CD4-positive, alpha-beta T cell (primary cell): Measurements from ENCODE around the gene NOS1AP. TPM values are rescaled to one million over a fixed set of nuclear protein-coding genes. Genes with fewer than 3 reads are reported as not detected.

Source experiments
- ATAC-seq: fragments of 200-7000 bp; cut with Tn5 transposase; one replicate; pipeline ENCODE4 v1.10.0; 2022; ENCODE audit warnings: mild to moderate bottlenecking; ENCODE audit not compliant: poor library complexity
- CTCF ChIA-PET: fragments of 350-600 bp; sonication (Branson Sonifier 250); formaldehyde crosslinking; loops from one replicate; lab custom pipeline; 2021; ENCODE audit warnings: antibody characterized with exemption, inconsistent platforms; lab: Charles Lee
- POLR2A ChIA-PET: fragments of 350-600 bp; sonication (Branson Sonifier 250); formaldehyde crosslinking; loops from one replicate; lab custom pipeline; 2021; ENCODE audit warnings: antibody characterized with exemption, inconsistent platforms; lab: Charles Lee
- DNase-seq, 14 experiments: peaks; one replicate each; pipeline ENCODE4 v3.0.0-alpha.2; 2013 to 2020; ENCODE audit warnings: mixed read lengths in 2 of 14
- H3K27ac ChIP-seq, 2 donors: one replicate each; pipeline versions ENCODE4 v1.5.1 to v1.7.0; 2013; ENCODE audit warnings: low read length in 2 of 2, low read depth in 1 of 2, mild to moderate bottlenecking in 1 of 2
- H3K27me3 ChIP-seq, 2 experiments: 1 replicate in 1 of 2; 2 replicates in 1 of 2; pipeline versions ENCODE4 v1.6.1 to v1.7.0; 2013; ENCODE audit warnings: low read length in 2 of 2, control low read depth in 1 of 2, mild to moderate bottlenecking in 1 of 2, moderate library complexity in 1 of 2; ENCODE audit not compliant: insufficient read depth in 2 of 2, control insufficient read depth in 1 of 2
- H3K36me3 ChIP-seq: one replicate; pipeline ENCODE4 v1.6.1; 2013; ENCODE audit warnings: low read length, control low read depth; ENCODE audit not compliant: insufficient read depth
- H3K4me1 ChIP-seq: one replicate; pipeline ENCODE4 v1.6.1; 2013; ENCODE audit warnings: low read length, control low read depth; ENCODE audit not compliant: insufficient read depth
- H3K4me3 ChIP-seq: one replicate; pipeline ENCODE4 v1.5.1; 2013; ENCODE audit warnings: mild to moderate bottlenecking, low read length, moderate library complexity
- H3K9me3 ChIP-seq, 2 experiments: 1 replicate in 1 of 2; 2 replicates in 1 of 2; pipeline versions ENCODE4 v1.6.1 to v1.7.0; 2013; ENCODE audit warnings: low read length in 2 of 2, mild to moderate bottlenecking in 2 of 2, control low read depth in 1 of 2, moderate library complexity in 1 of 2; ENCODE audit not compliant: control insufficient read depth in 1 of 2, insufficient read depth in 1 of 2
- H3K27ac Mint-ChIP-seq: one replicate; pipeline ENCODE4 v1.8.0; 2020; ENCODE audit warnings: mixed read lengths
- H3K27me3 Mint-ChIP-seq: one replicate; pipeline ENCODE4 v1.8.0; 2021; ENCODE audit warnings: mixed read lengths
- H3K36me3 Mint-ChIP-seq: one replicate; pipeline ENCODE4 v1.8.0; 2021; ENCODE audit warnings: low read depth, mixed read lengths
- H3K4me1 Mint-ChIP-seq: one replicate; pipeline ENCODE4 v1.8.0; 2021; ENCODE audit warnings: low read depth, mixed read lengths
- H3K4me3 Mint-ChIP-seq: one replicate; pipeline ENCODE4 v1.8.0; 2020; ENCODE audit warnings: mild to moderate bottlenecking, mixed read lengths
- H3K9me3 Mint-ChIP-seq: one replicate; pipeline ENCODE4 v1.8.0; 2020; ENCODE audit warnings: mixed read lengths
- intact Hi-C, 2 experiments: fragments of 100-400 bp; cut with DNase I in 1 of 2; cut with micrococcal nuclease in 1 of 2; formaldehyde crosslinking; loops; one replicate each; pipeline versions ENCODE4 v1.15.1 to v1.9.0; 2023 to 2025; cut with DNase I, micrococcal nuclease
- total RNA-seq, 174 experiments: library from RNA in 2 of 174; stranded (reverse) in 2 of 174; gene quantifications; one replicate each; pipeline ENCODE4 v1.2.3 and lab custom pipeline; 2021 to 2026
- TF ChIP-seq, protein P1 (sequence below): fragments of 200-600 bp; IDR thresholded peaks from one replicate; pipeline ENCODE4 v1.8.0; 2022; ENCODE audit warnings: antibody characterized with exemption, mild to moderate bottlenecking

NOS1AP gene
- total RNA-seq, 2 experiments from 2014 or later, result not detected

- ATAC-seq (no peak), DNase-seq (no peak)
- Histone ChIP-seq H3K4me3 (no peak overlapping the region), H3K27ac (no peak overlapping the region), H3K36me3 (no peaks in the 10 kb centered on the region), H3K4me1 (no peaks in the 10 kb centered on the region), H3K27me3 (peaks cover 0 to 3% of the 10 kb centered on the region in 2 experiments), H3K9me3 (peaks cover 0 to 3% of the 10 kb centered on the region in 2 experiments)
- Mint-ChIP-seq H3K27me3 (peaks cover 21% of the 10 kb centered on the region), H3K36me3 (no peaks in the 10 kb centered on the region), H3K9me3 (peaks cover 2% of the 10 kb centered on the region), H3K27ac (no peak overlapping the region), H3K4me3 (no peak overlapping the region), H3K4me1 (no peaks in the 10 kb centered on the region)
- TF ChIP-seq, protein P1, sequence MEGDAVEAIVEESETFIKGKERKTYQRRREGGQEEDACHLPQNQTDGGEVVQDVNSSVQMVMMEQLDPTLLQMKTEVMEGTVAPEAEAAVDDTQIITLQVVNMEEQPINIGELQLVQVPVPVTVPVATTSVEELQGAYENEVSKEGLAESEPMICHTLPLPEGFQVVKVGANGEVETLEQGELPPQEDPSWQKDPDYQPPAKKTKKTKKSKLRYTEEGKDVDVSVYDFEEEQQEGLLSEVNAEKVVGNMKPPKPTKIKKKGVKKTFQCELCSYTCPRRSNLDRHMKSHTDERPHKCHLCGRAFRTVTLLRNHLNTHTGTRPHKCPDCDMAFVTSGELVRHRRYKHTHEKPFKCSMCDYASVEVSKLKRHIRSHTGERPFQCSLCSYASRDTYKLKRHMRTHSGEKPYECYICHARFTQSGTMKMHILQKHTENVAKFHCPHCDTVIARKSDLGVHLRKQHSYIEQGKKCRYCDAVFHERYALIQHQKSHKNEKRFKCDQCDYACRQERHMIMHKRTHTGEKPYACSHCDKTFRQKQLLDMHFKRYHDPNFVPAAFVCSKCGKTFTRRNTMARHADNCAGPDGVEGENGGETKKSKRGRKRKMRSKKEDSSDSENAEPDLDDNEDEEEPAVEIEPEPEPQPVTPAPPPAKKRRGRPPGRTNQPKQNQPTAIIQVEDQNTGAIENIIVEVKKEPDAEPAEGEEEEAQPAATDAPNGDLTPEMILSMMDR, result no peak
- intact Hi-C loops, result no loop called here
- CTCF ChIA-PET, result no interaction called here
- POLR2A ChIA-PET, result no interaction called here
Observed at GRCh38 chr1:162153374-162153773, 83.9 kb downstream of the NOS1AP start.

DNA sequence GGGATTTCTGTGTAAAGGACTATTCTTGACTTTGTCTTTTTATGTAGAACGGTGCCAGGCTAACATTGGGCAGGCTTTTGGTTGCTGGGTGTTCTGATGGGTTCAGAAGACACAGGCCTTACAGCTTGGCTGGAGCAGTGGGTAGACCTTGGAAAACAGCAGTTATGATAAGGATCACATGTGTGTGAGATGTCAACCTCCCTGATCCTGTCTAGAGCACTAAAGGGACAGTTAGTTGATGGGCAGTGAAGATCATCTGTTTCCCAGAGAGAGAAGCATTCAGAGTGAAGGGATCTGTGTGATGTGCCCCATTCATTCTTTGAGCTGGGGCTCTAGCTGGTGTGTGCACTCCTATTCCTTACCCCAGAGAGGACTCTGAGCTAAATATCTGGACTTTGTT is 88.0 kb downstream of the NOS1AP start:
- Mint-ChIP-seq H3K4me1 (no peaks in the 10 kb centered on the region), H3K9me3 (no peaks in the 10 kb centered on the region), H3K36me3 (no peaks in the 10 kb centered on the region), H3K27me3 (peaks cover 21% of the 10 kb centered on the region), H3K27ac (no peak overlapping the region), H3K4me3 (no peak overlapping the region)
- ChIA-PET CTCF (no interaction called here), POLR2A (no interaction called here)
- DNase-seq (no peak), ATAC-seq (no peak)
- H3K9me3 ChIP-seq, result no peaks in the 10 kb centered on the region
- peaks cover 0 to 4% of the 10 kb centered on the region in 2 experiments for H3K27me3 ChIP-seq
- no peaks in the 10 kb centered on the region for H3K4me1 ChIP-seq
- H3K36me3 ChIP-seq, result no peaks in the 10 kb centered on the region
- intact Hi-C loops, result no loop called here
- no peak overlapping the region for H3K27ac ChIP-seq
- H3K4me3 ChIP-seq, result no peak overlapping the region
- TF ChIP-seq, protein P1, result no peak

DNA sequence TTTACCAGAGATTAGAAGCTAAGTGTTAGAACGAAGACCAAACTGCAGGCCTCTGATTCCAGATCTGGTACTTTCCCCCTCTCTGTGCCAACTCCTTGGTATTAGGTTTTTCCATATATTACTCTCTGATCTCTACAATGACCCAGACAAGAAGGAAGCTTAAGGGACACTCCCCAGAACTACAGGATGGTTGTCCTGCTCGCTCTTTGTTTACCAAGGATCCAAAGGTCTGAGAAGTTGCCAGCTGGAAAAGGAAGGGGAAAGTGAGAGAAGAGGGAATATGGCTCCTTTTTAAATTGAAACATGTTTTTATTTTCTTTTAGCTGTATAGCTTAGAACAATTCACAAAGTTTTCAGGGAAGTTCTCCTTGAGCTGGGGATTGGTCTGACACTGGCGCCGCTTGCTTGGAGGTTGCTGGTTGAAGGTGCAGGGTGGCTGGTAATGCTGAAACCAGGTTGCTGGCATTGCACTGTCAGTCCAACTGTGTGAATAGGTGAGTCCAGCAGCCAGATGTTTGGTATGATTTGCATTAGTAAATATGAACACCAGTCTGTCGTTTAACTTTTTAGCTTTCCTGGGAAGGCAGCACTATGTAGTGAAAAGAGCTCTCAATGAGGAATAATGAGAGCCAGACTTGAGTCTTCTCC is 89.3 kb downstream of the NOS1AP start:
- Mint-ChIP-seq H3K4me3 (no peak overlapping the region), H3K27me3 (peaks cover 32% of the 10 kb centered on the region), H3K4me1 (no peaks in the 10 kb centered on the region), H3K9me3 (no peaks in the 10 kb centered on the region), H3K36me3 (no peaks in the 10 kb centered on the region), H3K27ac (no peak overlapping the region)
- ChIA-PET POLR2A (no interaction called here), CTCF (interaction anchor here (1.3 kb wide), 1 partner anchor 62 kb away, joined by 3 read pairs; no protein-coding TSS in a partner anchor)
- TF ChIP-seq, protein P1, result no peak
- Histone ChIP-seq H3K4me3 (no peak overlapping the region), H3K27ac (no peak overlapping the region), H3K9me3 (no peaks in the 10 kb centered on the region), H3K36me3 (no peaks in the 10 kb centered on the region), H3K27me3 (peaks cover 0 to 10% of the 10 kb centered on the region in 2 experiments), H3K4me1 (no peaks in the 10 kb centered on the region)
- ATAC-seq (no peak), DNase-seq (no peak)
- intact Hi-C loops, result no loop called here
